ENCODE measurements around the gene TPRN.
A peak's percentile ranks its signal among the peaks of the same experiment; 100 is the strongest.

TPRN gene

DNA sequence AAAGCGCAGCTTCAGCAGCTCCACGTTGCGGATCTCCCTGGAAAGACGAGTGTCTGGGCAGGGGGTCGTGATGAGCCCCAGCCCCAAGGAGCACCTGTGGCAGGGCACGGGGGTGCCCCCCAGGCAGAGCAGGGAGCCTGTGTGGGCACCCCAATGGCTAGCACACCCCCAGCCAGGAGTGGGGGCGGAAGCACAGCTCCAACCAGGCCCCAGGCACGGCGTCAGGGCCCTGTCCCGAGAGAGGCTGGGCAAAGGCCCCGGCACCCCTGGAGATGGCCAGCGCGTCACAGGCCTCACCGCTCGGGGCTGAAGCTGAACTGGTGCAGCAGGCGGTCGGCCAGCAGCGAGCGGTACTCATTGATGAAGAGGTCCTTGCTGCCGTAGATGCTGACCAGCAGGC is 20.1 kb downstream of the TPRN start:
- no peak overlapping the region for H2BK15ac ChIP-seq (replicated peaks; ENCODE audit: low read depth)
- no peak overlapping the region for H3K9ac ChIP-seq (ENCODE audit: low read length)
- H2BK5ac ChIP-seq (ENCODE audit: low read length): no peak overlapping the region
- H3K23ac ChIP-seq (ENCODE audit: low read length): no peak overlapping the region
- H3K36me3 ChIP-seq (ENCODE audit: control insufficient read depth, insufficient read depth, low read length): no peaks in the 10 kb centered on the region
- no peaks in the 10 kb centered on the region for H3K79me2 ChIP-seq (ENCODE audit: control insufficient read depth, insufficient read depth, low read length)
- no peaks in the 10 kb centered on the region for H3K27me3 ChIP-seq (ENCODE audit: insufficient read depth, low read length, poor library complexity)
- no peak overlapping the region for H3K27ac ChIP-seq (ENCODE audit: low read depth, low read length)
- H3K4me1 ChIP-seq (ENCODE audit: control insufficient read depth, low read depth, low read length): no peaks in the 10 kb centered on the region
- no peak overlapping the region for H4K5ac ChIP-seq (ENCODE audit: low read length)
- no peak overlapping the region for H3K4me3 ChIP-seq (ENCODE audit: low read length)
- no peak overlapping the region for H3K56ac ChIP-seq (ENCODE audit: low read length)
- H3K4ac ChIP-seq (ENCODE audit: low read depth, low read length): no peak overlapping the region
- H3K18ac ChIP-seq (ENCODE audit: low read length): no peak overlapping the region
- H2BK120ac ChIP-seq (ENCODE audit: low read depth, low read length): no peak overlapping the region
- no peak for DNase-seq
- H4K8ac ChIP-seq (ENCODE audit: low read depth, low read length): no peak overlapping the region
- no peaks in the 10 kb centered on the region for H3K79me1 ChIP-seq (ENCODE audit: low read length)
- no CpG with 5 or more reads among the region's 20 CpGs for whole genome bisulfite sequencing (ENCODE audit: extremely low coverage, insufficient coverage, low lambda C conversion rate)
- H3K4me2 ChIP-seq (ENCODE audit: low read length): no peak overlapping the region
- H2AK5ac ChIP-seq (ENCODE audit: low read length): no peak overlapping the region

DNA sequence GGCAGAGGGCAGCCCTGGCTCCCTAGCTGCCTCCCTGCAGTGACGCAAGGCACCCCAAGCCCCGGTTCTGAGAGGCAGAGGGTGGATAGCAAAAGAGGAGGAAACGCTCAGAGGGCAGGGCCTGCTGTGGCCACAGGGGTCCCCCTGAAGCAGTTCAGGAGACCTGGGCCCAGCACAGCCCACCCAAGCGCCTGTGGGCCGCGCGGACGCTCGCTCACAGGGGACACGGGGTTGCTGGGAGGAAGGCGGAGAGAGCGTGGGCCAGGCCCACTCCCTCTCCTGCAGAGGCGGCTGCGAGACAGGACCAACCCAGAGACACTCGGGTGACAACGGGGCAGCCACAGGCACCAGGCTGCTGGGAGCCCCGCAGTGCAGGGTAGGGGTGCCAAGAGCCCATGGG is 20.8 kb downstream of the TPRN start:
- no peak overlapping the region for H3K23ac ChIP-seq (ENCODE audit: low read length)
- no peak overlapping the region for H3K4me2 ChIP-seq (ENCODE audit: low read length)
- no peaks in the 10 kb centered on the region for H3K79me2 ChIP-seq (ENCODE audit: control insufficient read depth, insufficient read depth, low read length)
- no peak overlapping the region for H2AK5ac ChIP-seq (ENCODE audit: low read length)
- no peaks in the 10 kb centered on the region for H3K27me3 ChIP-seq (ENCODE audit: insufficient read depth, low read length, poor library complexity)
- H2BK15ac ChIP-seq (replicated peaks; ENCODE audit: low read depth): no peak overlapping the region
- no peak overlapping the region for H3K27ac ChIP-seq (ENCODE audit: low read depth, low read length)
- no peaks in the 10 kb centered on the region for H3K4me1 ChIP-seq (ENCODE audit: control insufficient read depth, low read depth, low read length)
- WGBS (ENCODE audit: extremely low coverage, insufficient coverage, low lambda C conversion rate): no CpG with 5 or more reads among the region's 17 CpGs
- no peak overlapping the region for H3K4me3 ChIP-seq (ENCODE audit: low read length)
- H2BK120ac ChIP-seq (ENCODE audit: low read depth, low read length): no peak overlapping the region
- no peak overlapping the region for H3K56ac ChIP-seq (ENCODE audit: low read length)
- H2BK5ac ChIP-seq (ENCODE audit: low read length): no peak overlapping the region
- H3K36me3 ChIP-seq (ENCODE audit: control insufficient read depth, insufficient read depth, low read length): no peaks in the 10 kb centered on the region
- no peak overlapping the region for H3K4ac ChIP-seq (ENCODE audit: low read depth, low read length)
- no peak overlapping the region for H4K5ac ChIP-seq (ENCODE audit: low read length)
- no peaks in the 10 kb centered on the region for H3K79me1 ChIP-seq (ENCODE audit: low read length)
- H4K8ac ChIP-seq (ENCODE audit: low read depth, low read length): no peak overlapping the region
- H3K9ac ChIP-seq (ENCODE audit: low read length): no peak overlapping the region
- no peak for DNase-seq
- H3K18ac ChIP-seq (ENCODE audit: low read length): no peak overlapping the region

DNA sequence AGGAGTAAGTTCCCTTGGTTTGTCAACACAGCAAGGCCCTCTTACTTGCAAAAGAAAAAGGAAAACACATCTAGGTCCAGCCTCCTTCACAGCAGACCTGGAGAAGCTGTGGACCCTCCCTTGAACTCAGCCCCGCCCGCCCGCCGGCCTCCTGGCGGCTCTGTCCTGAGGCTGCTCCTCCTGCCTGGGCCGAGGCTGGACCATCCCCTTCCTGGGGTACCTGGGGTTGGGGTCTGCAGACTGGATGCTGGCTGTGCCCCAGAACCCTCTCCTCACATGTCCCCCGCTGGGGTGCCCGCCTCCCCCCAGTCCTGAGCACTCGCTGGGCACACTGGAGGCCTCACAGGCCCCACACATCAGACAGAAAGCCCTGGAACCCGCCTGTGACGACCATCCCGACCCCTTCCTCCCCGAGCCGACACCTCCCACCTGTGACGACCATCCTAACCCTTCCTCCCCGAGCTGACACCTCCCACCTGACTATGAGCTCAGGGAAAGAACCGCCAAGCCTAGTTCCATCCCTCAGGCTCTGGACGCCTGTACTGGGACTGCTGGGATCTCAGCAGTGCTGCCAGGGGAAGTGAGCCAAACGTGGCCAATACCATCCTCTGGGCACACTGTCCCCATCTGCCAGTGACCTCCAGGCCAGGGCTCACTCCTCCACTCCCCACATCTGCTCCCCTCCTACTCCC is 21.5 kb downstream of the TPRN start:
- H3K4me1 ChIP-seq (ENCODE audit: control insufficient read depth, low read depth, low read length): no peaks in the 10 kb centered on the region
- no peak overlapping the region for H4K8ac ChIP-seq (ENCODE audit: low read depth, low read length)
- H2BK5ac ChIP-seq (ENCODE audit: low read length): no peak overlapping the region
- no CpG with 5 or more reads among the region's 19 CpGs for WGBS (ENCODE audit: extremely low coverage, insufficient coverage, low lambda C conversion rate)
- no peak overlapping the region for H3K23ac ChIP-seq (ENCODE audit: low read length)
- H2AK5ac ChIP-seq (ENCODE audit: low read length): no peak overlapping the region
- H3K56ac ChIP-seq (ENCODE audit: low read length): no peak overlapping the region
- H3K27ac ChIP-seq (ENCODE audit: low read depth, low read length): no peak overlapping the region
- H3K4me3 ChIP-seq (ENCODE audit: low read length): no peak overlapping the region
- no peak overlapping the region for H3K9ac ChIP-seq (ENCODE audit: low read length)
- H3K4ac ChIP-seq (ENCODE audit: low read depth, low read length): no peak overlapping the region
- H4K5ac ChIP-seq (ENCODE audit: low read length): no peak overlapping the region
- no peak overlapping the region for H3K4me2 ChIP-seq (ENCODE audit: low read length)
- no peaks in the 10 kb centered on the region for H3K27me3 ChIP-seq (ENCODE audit: insufficient read depth, low read length, poor library complexity)
- H3K79me2 ChIP-seq (ENCODE audit: control insufficient read depth, insufficient read depth, low read length): no peaks in the 10 kb centered on the region
- no peaks in the 10 kb centered on the region for H3K79me1 ChIP-seq (ENCODE audit: low read length)
- H2BK15ac ChIP-seq (replicated peaks; ENCODE audit: low read depth): no peak overlapping the region
- no peak overlapping the region for H2BK120ac ChIP-seq (ENCODE audit: low read depth, low read length)
- DNase-seq: no peak
- H3K36me3 ChIP-seq (ENCODE audit: control insufficient read depth, insufficient read depth, low read length): no peaks in the 10 kb centered on the region
- no peak overlapping the region for H3K18ac ChIP-seq (ENCODE audit: low read length)

DNA sequence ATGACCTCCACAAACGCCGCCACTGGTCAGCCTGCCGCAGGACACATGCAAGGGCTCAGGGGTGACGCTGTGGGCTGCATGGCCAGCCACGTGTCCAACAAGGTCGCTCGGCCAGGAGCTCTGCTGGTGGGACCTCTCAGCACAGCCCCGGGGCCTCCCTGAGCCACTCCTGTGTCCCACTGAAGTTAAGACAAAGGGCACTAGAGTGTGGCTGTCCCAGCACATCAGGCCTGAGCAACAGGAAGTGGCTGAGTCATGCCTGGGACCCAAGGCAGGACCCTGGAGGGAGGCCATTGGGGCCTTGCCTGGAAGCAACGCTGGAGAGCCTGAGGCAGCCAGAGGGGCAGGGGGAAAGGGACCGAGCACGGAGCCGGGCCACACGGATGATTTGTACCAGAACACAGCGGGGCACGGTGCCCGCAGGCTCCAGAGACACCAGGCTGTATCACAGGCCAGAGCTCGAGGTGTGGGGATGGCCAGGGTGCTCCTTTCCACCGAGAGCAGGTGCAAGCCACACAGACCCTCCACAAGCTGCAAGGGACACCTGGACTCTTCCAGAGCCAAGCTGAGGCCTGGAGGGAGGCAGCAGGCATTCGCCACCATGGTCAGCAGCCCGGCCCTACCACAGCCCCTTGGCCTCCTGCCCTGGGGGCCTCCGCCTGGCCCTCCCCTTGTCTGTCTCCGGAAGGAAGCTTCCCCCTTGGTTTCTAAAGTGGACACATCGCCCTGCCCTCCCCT is 22.2 kb downstream of the TPRN start:
- no peak overlapping the region for H3K4ac ChIP-seq (ENCODE audit: low read depth, low read length)
- H4K8ac ChIP-seq (ENCODE audit: low read depth, low read length): no peak overlapping the region
- H3K4me2 ChIP-seq (ENCODE audit: low read length): no peak overlapping the region
- no peak overlapping the region for H3K27ac ChIP-seq (ENCODE audit: low read depth, low read length)
- no peak overlapping the region for H3K56ac ChIP-seq (ENCODE audit: low read length)
- no peak overlapping the region for H3K9ac ChIP-seq (ENCODE audit: low read length)
- H2AK5ac ChIP-seq (ENCODE audit: low read length): no peak overlapping the region
- no peaks in the 10 kb centered on the region for H3K79me2 ChIP-seq (ENCODE audit: control insufficient read depth, insufficient read depth, low read length)
- H2BK15ac ChIP-seq (replicated peaks; ENCODE audit: low read depth): no peak overlapping the region
- H2BK5ac ChIP-seq (ENCODE audit: low read length): no peak overlapping the region
- no peak overlapping the region for H3K23ac ChIP-seq (ENCODE audit: low read length)
- no peaks in the 10 kb centered on the region for H3K27me3 ChIP-seq (ENCODE audit: insufficient read depth, low read length, poor library complexity)
- H3K79me1 ChIP-seq (ENCODE audit: low read length): no peaks in the 10 kb centered on the region
- no peak overlapping the region for H4K5ac ChIP-seq (ENCODE audit: low read length)
- H3K4me1 ChIP-seq (ENCODE audit: control insufficient read depth, low read depth, low read length): no peaks in the 10 kb centered on the region
- no CpG with 5 or more reads among the region's 23 CpGs for WGBS (ENCODE audit: extremely low coverage, insufficient coverage, low lambda C conversion rate)
- no peak overlapping the region for H2BK120ac ChIP-seq (ENCODE audit: low read depth, low read length)
- H3K36me3 ChIP-seq (ENCODE audit: control insufficient read depth, insufficient read depth, low read length): no peaks in the 10 kb centered on the region
- H3K4me3 ChIP-seq (ENCODE audit: low read length): no peak overlapping the region
- DNase-seq: no peak
- no peak overlapping the region for H3K18ac ChIP-seq (ENCODE audit: low read length)

DNA sequence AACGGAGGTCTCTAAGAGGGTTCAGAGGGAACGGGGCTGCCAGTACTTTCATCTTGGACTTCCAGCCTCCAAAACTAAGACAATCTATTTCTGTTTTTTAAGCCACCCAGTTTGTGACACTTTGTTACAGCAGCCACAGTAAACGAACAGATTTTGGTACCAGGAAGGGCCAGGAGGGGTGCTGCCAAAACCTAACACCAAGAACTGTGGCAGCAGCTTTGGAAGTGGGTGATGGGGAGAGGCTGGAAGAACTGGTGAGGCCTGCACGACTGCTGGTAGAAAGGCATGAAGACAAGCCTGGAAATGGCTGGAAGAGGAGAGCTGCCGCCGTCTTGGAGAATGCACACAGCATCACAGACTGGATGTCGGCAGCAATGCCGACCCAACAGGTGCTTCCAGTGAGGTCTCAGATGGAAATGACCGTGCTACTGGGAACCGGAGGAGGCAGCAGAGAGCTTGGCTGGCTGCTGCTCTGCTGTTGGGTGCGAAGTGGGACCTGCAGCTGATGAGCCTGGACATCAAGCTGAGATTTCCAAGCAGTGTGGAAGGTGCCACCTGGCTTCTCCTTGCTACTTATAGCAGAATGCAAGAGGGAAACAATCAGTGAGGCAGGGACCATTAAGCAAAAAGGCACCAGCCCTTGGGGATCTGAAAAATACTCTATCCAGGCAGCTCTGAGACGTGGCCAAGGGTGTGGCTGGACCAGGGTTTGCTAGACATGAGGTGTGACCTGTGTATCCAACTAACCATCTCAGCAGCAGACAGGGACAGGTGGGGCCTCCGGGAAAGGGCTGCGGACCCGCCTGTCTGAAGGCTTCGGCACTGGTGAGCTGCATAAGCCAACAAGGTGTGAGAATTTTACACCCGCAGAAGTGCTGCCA is 24.0 kb downstream of the TPRN start:
- Histone ChIP-seq H4K8ac (ENCODE audit: low read depth, low read length) (no peak overlapping the region), H3K23ac (ENCODE audit: low read length) (no peak overlapping the region), H3K56ac (ENCODE audit: low read length) (no peak overlapping the region), H3K4me2 (ENCODE audit: low read length) (no peak overlapping the region), H3K18ac (ENCODE audit: low read length) (no peak overlapping the region), H4K5ac (ENCODE audit: low read length) (no peak overlapping the region), H3K36me3 (ENCODE audit: control insufficient read depth, insufficient read depth, low read length) (no peaks in the 10 kb centered on the region), H3K27ac (ENCODE audit: low read depth, low read length) (no peak overlapping the region), H3K9ac (ENCODE audit: low read length) (no peak overlapping the region), H3K27me3 (ENCODE audit: insufficient read depth, low read length, poor library complexity) (no peaks in the 10 kb centered on the region), H2BK15ac (replicated peaks; ENCODE audit: low read depth) (no peak overlapping the region), H3K4ac (ENCODE audit: low read depth, low read length) (no peak overlapping the region), H3K4me1 (ENCODE audit: control insufficient read depth, low read depth, low read length) (no peaks in the 10 kb centered on the region), H2AK5ac (ENCODE audit: low read length) (no peak overlapping the region), H3K79me2 (ENCODE audit: control insufficient read depth, insufficient read depth, low read length) (no peaks in the 10 kb centered on the region), H2BK120ac (ENCODE audit: low read depth, low read length) (no peak overlapping the region), H3K79me1 (ENCODE audit: low read length) (no peaks in the 10 kb centered on the region), H2BK5ac (ENCODE audit: low read length) (no peak overlapping the region), H3K4me3 (ENCODE audit: low read length) (no peak overlapping the region)
- DNase-seq: peak; percentile 55
- WGBS (ENCODE audit: extremely low coverage, insufficient coverage, low lambda C conversion rate): no CpG with 5 or more reads among the region's 17 CpGs

Data from mesendoderm (in vitro differentiated cells).